GM18951 (cell line): ENCODE data around the gene OPN1LW.
"Not testable (repeated sequence)": the region's sequence is repeated elsewhere in the genome, so short reads cannot be mapped to it uniquely, and the experiment has no call there.

Experiments used
- POLR2A ChIP-seq: IDR thresholded peaks from 4 replicates; pipeline ENCODE4 v1.6.1; 2011; ENCODE audit warnings: mild to moderate bottlenecking; ENCODE audit not compliant: insufficient read length, insufficient read depth; ENCODE audit errors: extremely low read depth
- in situ Hi-C: fragments of 300-500 bp; cut with MboI; formaldehyde crosslinking; loops from one replicate; pipeline ENCODE4 v1.12.0; 2022; ENCODE audit warnings: low sequenced_read_pairs, mixed read lengths, inconsistent platforms; ENCODE audit not compliant: unreplicated experiment

OPN1LW gene

DNA sequence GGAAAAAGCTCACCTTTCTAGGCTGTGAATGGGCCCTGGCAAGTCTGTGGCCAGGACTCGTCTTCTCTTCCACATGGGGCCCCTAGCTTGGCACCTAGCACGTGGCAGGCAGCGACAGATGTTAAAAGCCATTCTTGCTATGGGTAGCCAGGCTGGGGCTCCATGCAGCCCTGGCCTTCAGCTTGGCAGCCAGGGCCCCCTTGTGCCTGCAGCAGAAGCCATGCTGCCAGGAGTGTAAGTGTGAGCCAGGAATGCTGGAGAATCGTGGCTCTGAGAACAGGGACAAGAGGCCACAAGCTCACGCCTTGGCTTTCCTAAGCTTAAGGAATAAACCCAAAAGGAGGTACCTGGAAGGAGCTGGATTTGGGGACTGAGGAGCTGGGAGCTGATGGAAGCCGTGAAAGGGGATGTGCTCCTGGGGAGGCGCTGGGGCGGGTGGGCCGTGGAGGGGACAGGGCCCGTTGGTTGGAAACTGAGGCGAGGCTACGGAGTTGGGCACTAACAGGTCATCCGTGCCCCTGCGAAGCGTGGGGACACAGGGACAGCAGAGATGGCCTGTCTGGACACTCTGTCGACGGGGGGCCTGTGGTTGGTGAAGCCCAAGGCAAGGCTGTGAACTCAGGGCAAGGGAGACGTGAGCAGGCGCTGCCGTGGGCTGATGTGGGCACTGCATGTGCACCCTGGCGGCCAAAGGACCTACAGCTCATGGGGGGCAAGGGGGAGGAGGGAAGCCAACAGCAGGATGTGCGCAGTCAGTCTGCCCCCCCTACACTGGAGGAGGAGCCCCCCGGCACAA, 895 bp upstream of the OPN1LW start:
- TF ChIP-seq POLR2A, result no peak
- in situ Hi-C loops, result no loop called here

DNA sequence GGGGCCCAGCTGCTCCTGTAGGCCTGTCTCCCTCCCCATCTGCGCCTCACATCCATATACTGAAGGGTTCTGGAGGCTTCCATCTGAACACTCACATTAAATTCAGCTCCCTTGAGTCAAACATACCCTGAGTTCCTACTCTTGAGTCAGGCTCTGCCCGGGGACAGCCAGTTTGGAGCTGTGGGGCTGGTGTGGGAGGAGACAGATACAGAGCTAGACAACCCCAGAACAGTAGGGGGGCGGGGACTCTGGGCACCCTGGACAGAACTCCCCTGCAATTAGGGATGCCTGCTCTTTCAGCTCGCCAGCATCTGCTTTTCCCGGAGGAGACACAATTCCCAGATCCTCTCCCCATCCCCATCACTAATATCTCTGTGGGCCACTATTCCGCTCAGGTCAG, 7.0 kb downstream of the OPN1LW start:
- in situ Hi-C loops, result not testable (repeated sequence)

DNA sequence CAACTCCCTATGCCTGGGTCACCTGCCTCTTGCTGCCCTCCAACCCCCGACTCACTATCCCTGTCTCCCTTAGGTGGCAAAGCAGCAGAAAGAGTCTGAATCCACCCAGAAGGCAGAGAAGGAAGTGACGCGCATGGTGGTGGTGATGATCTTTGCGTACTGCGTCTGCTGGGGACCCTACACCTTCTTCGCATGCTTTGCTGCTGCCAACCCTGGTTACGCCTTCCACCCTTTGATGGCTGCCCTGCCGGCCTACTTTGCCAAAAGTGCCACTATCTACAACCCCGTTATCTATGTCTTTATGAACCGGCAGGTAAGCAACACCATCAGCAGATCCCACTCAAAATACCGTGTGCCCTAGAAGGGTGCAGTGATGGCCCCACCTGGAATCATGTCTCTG, 12.2 kb downstream of the OPN1LW start:
- in situ Hi-C loops, result not testable (repeated sequence)

DNA sequence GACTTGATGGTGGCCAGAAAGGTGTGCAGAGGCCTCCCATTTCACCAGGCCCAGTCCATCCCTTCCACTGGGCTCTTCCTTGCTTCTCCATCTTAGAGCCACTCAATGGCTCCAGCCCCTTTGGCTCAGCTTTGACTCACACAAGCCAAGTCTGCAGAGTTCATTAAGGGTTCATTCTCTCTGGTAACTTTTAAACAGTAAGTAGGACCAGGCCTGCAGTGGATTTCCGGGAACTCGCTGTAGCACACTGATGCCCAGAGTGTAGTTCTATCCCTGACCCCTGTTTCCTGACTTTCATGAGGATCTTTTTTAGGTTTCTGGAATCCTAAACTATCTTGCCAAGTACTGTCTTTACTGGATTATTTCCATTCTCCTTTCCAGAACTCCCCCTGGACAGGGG, 13.2 kb downstream of the OPN1LW start:
- in situ Hi-C loops, result not testable (repeated sequence)

DNA sequence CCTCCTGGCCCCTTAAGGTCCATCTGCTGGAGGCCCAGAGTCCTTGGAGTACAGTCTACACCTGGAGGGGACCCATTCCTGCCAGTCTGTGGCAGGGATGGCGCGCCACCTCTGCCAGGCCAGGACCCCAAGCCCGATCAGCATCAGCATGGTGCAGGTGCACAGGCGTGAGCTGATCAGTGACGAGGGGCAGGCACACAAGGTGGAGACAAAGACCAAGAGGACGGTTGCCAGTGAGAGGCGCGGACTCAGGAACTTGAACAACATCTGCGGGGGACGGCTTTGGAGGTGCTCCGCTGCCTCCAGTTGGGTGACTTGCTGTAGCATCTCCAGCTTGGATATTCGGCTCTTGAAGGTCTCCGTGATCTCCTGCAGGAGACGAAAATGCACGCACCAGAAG, 15.3 kb downstream of the OPN1LW start:
- in situ Hi-C loops, result not testable (repeated sequence)

DNA sequence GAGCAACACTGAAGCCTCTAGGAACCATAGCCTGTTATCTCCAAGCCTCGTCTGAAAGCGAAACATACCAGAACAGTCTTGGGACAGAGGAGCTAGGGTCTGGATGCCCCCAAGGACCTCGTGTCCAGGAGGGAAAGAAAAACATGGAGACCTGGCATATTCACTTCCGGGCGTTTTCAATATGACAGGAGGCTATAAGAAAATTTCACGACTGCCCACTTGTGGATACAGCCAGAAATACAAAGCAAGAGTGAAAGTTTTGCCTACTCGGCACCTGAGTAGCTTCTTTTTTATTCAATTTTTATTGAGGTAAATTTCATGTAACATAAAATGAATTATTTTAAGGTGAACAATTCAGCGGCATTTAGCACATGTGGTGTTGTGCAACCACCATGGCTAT, 20.9 kb downstream of the OPN1LW start:
- in situ Hi-C loops, result not testable (repeated sequence)

DNA sequence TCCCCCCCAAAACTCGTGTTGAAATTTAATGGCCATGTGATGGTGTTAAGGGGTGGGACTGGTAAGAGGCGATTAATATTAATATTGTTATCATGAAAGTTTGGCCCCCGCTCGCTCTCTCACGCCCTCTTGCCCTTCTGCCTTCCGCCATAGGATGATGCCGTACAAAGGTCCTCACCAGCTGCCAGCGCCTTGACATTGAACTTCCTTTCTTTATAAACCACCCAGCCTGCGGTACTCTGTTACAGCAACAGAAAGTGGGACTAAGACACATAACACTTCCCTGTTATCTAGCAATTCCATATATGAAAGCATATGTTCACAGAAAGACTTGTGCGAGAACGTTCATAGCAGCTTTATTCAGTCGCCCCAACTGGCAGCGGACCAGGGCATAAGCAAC, 24.3 kb downstream of the OPN1LW start:
- in situ Hi-C loops, result not testable (repeated sequence)

DNA sequence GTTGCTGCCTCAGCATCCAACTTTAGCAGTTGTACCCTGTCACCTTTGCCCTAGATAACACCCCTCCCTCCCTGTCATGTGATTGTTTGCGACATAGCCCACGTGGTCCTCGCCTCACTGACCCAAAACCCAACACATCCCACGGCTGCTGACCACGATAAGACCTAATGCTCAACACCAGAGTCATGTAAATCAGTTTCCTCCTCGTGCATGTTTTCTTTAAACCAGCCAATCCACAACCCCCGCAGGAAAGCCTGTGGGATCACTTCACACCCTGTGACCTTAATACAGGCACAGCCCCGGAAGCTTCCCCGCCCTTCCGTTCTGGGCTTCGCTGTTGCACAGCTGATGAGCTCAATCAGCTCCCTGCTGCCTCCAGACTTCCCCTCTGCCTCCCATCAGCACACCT, 28.5 kb downstream of the OPN1LW start:
- in situ Hi-C loops, result not testable (repeated sequence)

DNA sequence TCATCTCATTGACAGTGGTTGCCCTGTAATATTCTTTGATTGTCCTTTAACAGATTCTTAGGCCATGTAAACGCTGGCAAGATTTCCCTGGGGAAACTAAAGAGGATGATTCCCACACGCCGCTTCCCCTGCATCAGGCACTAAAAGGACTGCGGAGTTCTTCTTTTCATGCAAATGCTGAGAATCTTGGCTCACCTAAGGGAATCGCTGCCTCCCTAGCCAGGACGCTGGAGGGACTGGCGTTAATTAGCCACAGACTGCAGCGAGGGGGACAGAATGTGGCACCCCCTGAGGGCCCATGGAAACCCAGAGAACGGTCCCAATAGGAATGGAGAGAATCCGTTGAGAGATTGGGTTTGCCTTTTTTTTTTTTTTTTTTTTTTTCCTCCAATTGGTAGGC, 30.3 kb downstream of the OPN1LW start:
- in situ Hi-C loops, result not testable (repeated sequence)

DNA sequence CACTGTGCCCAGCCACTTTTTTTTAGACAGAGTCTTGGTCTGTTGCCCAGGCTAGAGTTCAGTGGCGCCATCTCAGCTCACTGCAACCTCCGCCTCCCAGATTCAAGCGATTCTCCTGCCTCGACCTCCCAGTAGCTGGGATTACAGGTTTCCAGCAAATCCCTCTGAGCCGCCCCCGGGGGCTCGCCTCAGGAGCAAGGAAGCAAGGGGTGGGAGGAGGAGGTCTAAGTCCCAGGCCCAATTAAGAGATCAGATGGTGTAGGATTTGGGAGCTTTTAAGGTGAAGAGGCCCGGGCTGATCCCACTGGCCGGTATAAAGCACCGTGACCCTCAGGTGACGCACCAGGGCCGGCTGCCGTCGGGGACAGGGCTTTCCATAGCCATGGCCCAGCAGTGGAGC, 38.3 kb downstream of the OPN1LW start, which contains the start of gene OPN1MW:
TSS of gene OPN1MW (plus strand) at position 301 of the 400 bp plus-strand sequence. CDS start at position 383, 82 bp downstream.
- in situ Hi-C loops, result not testable (repeated sequence)

DNA sequence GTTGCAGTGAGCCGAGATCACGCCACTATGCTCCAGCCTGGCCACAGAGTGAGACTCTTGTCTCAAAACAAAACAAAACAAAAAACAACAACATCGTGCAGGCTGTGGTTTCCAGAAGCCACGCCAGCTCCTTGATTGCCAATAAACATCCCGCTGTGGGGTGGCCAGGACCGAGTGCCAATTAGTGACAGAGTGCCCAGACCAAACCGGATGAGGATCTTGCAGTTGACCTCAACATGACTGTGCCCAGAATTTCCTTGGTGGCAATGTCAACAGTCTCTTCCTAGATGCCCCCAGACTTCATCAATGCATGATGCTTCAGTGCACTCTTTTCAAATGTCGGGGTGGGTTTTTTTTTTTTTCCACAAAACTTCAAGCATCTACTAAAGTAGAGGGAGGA, 39.8 kb downstream of the OPN1LW start:
- in situ Hi-C loops, result not testable (repeated sequence)

DNA sequence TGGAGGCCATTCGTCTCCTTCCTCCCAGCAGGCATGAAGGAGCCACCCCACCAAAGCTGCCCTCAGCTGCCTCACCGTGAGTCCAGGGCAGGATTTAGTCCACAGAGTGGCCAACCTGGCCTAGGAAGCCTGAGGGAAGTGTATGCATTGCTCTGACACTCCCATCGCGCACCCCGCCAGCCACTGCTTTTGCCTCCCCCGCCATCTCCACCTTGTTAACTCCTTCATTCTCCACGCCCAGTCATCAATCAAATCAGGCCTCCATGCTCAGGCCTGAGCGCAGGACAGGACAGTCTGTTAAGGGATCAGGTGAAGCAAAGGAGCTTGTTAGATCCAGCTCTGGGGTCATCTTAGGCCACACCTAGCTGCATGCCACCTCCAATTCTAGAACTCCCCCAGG, 48.8 kb downstream of the OPN1LW start:
- in situ Hi-C loops, result not testable (repeated sequence)

DNA sequence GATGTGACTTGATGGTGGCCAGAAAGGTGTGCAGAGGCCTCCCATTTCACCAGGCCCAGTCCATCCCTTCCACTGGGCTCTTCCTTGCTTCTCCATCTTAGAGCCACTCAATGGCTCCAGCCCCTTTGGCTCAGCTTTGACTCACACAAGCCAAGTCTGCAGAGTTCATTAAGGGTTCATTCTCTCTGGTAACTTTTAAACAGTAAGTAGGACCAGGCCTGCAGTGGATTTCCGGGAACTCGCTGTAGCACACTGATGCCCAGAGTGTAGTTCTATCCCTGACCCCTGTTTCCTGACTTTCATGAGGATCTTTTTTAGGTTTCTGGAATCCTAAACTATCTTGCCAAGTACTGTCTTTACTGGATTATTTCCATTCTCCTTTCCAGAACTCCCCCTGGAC, 50.3 kb downstream of the OPN1LW start:
- in situ Hi-C loops, result not testable (repeated sequence)

DNA sequence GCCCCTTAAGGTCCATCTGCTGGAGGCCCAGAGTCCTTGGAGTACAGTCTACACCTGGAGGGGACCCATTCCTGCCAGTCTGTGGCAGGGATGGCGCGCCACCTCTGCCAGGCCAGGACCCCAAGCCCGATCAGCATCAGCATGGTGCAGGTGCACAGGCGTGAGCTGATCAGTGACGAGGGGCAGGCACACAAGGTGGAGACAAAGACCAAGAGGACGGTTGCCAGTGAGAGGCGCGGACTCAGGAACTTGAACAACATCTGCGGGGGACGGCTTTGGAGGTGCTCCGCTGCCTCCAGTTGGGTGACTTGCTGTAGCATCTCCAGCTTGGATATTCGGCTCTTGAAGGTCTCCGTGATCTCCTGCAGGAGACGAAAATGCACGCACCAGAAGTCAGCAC, 52.4 kb downstream of the OPN1LW start:
- in situ Hi-C loops, result not testable (repeated sequence)
